H7 (cell line): Measurements from ENCODE around the gene CUX1. TPM values are rescaled to one million over a fixed set of nuclear protein-coding genes. Genes with fewer than 3 reads are reported as not detected.

Experiments used
- DNase-seq: peaks from one replicate; pipeline ENCODE4 v3.0.0; 2012
- H3K27me3 ChIP-seq: 2 replicates; pipeline ENCODE4 v1.6.0; 2011; ENCODE audit warnings: mild to moderate bottlenecking, low read length; ENCODE audit not compliant: control insufficient read depth, insufficient read depth
- H3K36me3 ChIP-seq: replicated peaks from 2 replicates; pipeline ENCODE4 v1.5.1; 2011; ENCODE audit warnings: low read length; ENCODE audit not compliant: control insufficient read depth, insufficient read depth
- H3K4me3 ChIP-seq: 2 replicates; pipeline ENCODE4 v1.5.1; 2011; ENCODE audit warnings: low read depth, mild to moderate bottlenecking, control low read depth, low read length, moderate library complexity; ENCODE audit not compliant: insufficient read depth
- total RNA-seq: library from RNA; depleted of rRNA; stranded (reverse); fragments of >200 nt; shearing (Covaris generic); gene quantifications from 2 replicates; pipeline ENCODE4 v1.2.3, GENCODE V29; 2014

CUX1 gene
- total RNA-seq, 1 experiment from 2014 or later: 28.2 TPM

- Histone ChIP-seq H3K4me3 (no peak overlapping the region), H3K27me3 (no peaks in the 10 kb centered on the region), H3K36me3 (peaks cover 12% of the 10 kb centered on the region)
- peak; percentile 69 for DNase-seq
Measured at GRCh38 chr7:102190776-102191350, 373.4 kb downstream of the CUX1 start.

DNA sequence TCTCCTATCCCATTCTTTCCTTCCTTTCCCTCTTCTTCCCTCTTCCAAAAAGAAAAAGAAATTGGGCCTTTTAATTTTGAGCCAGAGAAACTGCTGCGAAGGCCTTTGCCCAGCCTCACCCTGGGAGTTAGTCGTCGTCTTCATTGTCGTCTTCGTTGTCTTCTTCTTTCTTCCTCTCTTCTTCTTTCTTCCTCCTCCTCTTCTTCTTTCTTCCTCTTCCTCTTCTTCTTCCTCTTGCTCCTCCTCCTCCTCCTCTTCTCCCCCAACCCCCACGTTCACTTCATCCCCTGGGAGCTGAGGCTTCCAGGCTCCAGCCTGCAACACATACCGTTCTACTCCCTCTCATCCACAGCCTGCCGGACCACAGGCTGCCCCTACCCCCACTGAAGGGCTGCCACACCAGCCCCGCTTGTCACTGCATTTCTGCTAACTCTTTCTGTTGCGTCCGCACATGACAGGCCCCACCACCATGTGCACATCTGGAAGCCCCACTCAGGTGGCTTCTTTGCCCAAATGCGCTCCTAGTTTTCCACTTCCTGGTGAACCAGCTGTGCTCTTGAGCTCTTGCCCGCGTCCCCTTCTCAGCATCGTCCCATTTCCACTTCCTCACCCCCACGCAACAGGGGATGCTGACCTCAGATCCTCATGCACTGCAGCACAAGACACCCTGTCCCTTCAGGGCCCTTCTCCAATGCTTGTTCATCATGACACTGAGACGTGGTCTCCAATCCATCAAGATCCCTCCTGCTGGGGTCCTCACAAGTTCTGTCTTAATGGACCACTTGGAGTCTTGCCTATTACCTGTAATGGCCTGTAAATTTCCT lies 374.3 kb downstream of the CUX1 start:
- Histone ChIP-seq H3K4me3 (no peak overlapping the region), H3K36me3 (peaks cover 13% of the 10 kb centered on the region), H3K27me3 (no peaks in the 10 kb centered on the region)
- DNase-seq: no peak

- H3K27me3 ChIP-seq: no peaks in the 10 kb centered on the region
- DNase-seq: no peak
- peaks cover 20% of the 10 kb centered on the region for H3K36me3 ChIP-seq
- H3K4me3 ChIP-seq: no peak overlapping the region
Measured at GRCh38 chr7:102192790-102193189, 375.4 kb downstream of the CUX1 start.

GRCh38 chr7:102193806-102194205 lies 376.4 kb downstream of the CUX1 start:
- DNase-seq: no peak
- Histone ChIP-seq H3K4me3 (no peak overlapping the region), H3K27me3 (no peaks in the 10 kb centered on the region), H3K36me3 (peaks cover 20% of the 10 kb centered on the region)

GRCh38 chr7:102195361-102195760 lies 377.9 kb downstream of the CUX1 start:
- DNase-seq: no peak
- H3K4me3 ChIP-seq: no peak overlapping the region
- no peaks in the 10 kb centered on the region for H3K27me3 ChIP-seq
- H3K36me3 ChIP-seq: peaks cover 18% of the 10 kb centered on the region

DNA sequence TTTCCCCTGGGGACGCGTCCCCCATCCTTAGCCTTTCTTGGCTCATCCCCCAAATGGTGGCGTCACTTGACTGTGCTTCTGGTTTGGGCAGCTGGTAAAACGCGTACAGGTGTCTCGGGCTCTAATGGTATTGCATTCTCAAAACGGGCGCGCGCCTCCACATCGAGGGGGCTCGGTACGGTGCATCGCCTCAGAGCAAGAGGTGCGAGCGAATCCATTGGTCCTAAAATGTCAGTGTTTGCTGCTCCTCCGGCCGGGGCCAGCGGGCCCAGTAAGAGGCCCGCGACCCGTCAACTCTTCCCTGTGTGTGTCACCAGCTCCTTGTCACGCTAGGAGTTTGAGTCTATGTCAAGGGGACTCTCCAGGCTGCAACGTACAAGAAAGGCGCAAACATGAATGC lies 378.6 kb downstream of the CUX1 start:
- H3K36me3 ChIP-seq: peaks cover 20% of the 10 kb centered on the region
- no peak overlapping the region for H3K4me3 ChIP-seq
- no peak for DNase-seq
- H3K27me3 ChIP-seq: no peaks in the 10 kb centered on the region

GRCh38 chr7:102197161-102197560 lies 379.7 kb downstream of the CUX1 start:
- Histone ChIP-seq H3K36me3 (peaks cover 20% of the 10 kb centered on the region), H3K4me3 (no peak overlapping the region), H3K27me3 (no peaks in the 10 kb centered on the region)
- DNase-seq: no peak

- H3K27me3 ChIP-seq: no peaks in the 10 kb centered on the region
- no peak for DNase-seq
- H3K4me3 ChIP-seq: no peak overlapping the region
- H3K36me3 ChIP-seq: peaks cover 22% of the 10 kb centered on the region
Measured at GRCh38 chr7:102197599-102197998, 380.2 kb downstream of the CUX1 start.

- Histone ChIP-seq H3K36me3 (peaks cover 20% of the 10 kb centered on the region), H3K4me3 (no peak overlapping the region), H3K27me3 (no peaks in the 10 kb centered on the region)
- no peak for DNase-seq
Measured at GRCh38 chr7:102198417-102198956, 381.1 kb downstream of the CUX1 start.

DNA sequence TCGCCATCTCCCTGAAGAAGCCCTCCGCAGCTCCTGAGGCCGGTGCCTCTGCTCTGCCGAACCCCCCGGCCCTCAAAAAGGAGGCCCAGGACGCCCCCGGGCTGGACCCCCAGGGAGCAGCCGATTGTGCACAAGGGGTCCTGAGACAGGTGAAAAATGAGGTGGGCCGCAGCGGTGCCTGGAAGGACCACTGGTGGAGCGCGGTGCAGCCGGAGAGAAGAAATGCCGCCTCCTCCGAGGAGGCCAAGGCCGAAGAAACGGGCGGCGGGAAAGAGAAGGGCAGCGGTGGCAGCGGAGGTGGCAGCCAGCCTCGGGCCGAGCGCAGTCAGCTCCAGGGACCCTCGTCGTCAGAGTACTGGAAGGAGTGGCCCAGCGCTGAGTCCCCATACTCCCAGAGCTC lies 384.1 kb downstream of the CUX1 start:
- H3K27me3 ChIP-seq: no peaks in the 10 kb centered on the region
- H3K4me3 ChIP-seq: no peak overlapping the region
- H3K36me3 ChIP-seq: peaks cover 24% of the 10 kb centered on the region
- no peak for DNase-seq

DNA sequence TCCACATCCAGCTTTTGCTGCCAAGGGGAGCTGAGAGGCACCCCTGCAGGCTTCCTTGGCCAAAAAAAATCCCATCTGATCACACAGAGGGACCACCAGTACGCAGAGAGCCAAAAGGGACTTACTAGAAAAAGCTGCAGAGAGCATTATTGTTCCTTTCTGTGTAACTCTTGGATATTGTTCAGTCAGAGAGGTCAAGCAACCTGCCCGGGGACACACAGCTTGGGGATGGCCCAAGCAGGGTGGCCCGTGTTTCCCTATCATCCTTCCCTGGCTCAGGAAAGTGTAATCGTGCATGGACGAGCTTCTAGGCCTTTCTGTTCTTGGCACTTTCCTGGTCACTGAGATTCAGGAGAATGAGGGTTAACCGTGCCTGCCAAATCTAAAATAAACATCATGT lies 385.1 kb downstream of the CUX1 start:
- Histone ChIP-seq H3K27me3 (no peaks in the 10 kb centered on the region), H3K4me3 (no peak overlapping the region), H3K36me3 (peaks cover 17% of the 10 kb centered on the region)
- DNase-seq: no peak

DNA sequence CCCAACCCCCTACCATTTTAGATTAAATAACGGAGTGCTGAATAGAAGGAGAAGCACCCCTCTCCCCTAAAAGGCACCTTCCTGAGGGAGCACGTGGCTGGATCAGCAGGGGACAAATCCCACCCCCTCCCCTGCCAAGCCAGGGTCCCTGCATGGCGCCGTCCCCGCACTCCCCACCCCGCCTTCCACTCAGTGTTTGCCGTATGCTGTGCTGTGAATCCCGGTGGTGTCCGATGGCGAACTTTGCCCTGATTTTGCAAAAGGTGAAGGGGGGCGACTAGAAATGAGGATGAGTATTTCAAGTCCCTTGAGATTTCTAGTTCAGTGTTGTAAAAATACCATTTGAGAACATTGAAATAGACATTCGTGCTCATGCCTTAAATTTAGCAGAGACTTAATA lies 385.8 kb downstream of the CUX1 start:
- Histone ChIP-seq H3K4me3 (no peak overlapping the region), H3K36me3 (peaks cover 17% of the 10 kb centered on the region), H3K27me3 (no peaks in the 10 kb centered on the region)
- DNase-seq: no peak

DNA sequence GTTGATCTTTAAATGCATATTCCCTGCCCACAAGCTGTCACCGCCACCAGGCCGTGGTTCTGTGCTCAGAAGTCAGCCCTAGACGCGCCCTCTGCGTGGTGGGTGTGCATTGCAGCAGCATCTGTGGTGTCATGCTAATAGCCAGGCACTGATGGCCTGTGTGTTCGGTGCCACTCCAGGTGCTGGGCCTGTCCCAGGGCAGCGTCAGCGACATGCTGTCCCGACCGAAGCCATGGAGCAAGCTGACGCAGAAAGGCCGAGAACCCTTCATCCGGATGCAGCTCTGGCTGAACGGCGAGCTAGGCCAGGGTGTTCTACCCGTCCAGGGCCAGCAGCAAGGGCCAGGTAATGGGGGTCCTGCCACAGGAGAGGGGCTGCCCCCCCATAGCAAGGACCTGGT lies 386.8 kb downstream of the CUX1 start:
- no peaks in the 10 kb centered on the region for H3K27me3 ChIP-seq
- peaks cover 17% of the 10 kb centered on the region for H3K36me3 ChIP-seq
- no peak overlapping the region for H3K4me3 ChIP-seq
- DNase-seq: no peak

DNA sequence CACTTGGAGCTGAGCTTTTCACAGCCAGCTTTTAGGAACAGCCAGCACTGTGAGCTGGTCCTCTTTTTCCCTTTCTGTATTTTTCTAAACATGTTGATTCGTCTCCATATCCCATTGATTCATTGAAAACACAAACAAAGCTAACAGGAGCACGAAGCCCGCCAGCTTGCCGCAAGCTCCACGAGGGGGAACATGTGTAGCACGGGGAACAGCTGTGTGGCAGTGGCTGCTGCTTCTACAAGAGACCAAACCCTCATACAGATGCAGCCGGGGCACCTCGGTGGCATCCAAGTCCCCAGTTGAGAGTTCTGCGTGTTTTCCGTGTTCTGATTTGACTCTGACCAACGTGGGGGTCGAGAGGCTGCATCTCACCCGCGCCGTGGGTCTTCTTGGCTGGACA lies 388.5 kb downstream of the CUX1 start:
- no peak for DNase-seq
- no peaks in the 10 kb centered on the region for H3K27me3 ChIP-seq
- peaks cover 18% of the 10 kb centered on the region for H3K36me3 ChIP-seq
- no peak overlapping the region for H3K4me3 ChIP-seq

DNA sequence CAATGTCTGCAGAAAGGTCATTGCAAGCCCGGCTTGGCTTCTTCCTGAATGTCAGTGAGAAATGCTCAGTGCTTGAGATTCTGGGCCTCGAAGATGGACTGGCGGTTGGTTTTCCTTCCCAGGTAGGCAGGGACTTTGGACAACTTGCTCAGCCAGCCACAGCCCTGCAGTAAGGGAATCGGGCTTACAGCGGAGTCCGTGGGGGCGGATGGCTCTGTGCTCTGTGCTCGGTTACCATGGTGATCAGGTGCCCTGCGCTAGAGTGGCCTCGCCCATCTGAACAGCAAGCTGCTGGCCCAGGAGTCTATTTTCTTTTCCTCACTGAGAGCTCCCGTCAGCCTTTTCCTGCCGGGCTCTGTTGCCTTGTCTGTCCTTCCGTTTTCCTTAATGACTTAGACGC lies 391.4 kb downstream of the CUX1 start:
- H3K4me3 ChIP-seq: no peak overlapping the region
- H3K36me3 ChIP-seq: peaks cover 9% of the 10 kb centered on the region
- DNase-seq: no peak
- H3K27me3 ChIP-seq: no peaks in the 10 kb centered on the region
